ENCODE results near the gene HRC. TPM values are rescaled to one million over a fixed set of nuclear protein-coding genes. Genes with fewer than 3 reads are reported as not detected.

Gene HRC
- total and polyA plus RNA-seq, 2 donors (not counting 3 experiments of a cell fraction or from before 2014, with no cell fraction given), result not detected

DNA sequence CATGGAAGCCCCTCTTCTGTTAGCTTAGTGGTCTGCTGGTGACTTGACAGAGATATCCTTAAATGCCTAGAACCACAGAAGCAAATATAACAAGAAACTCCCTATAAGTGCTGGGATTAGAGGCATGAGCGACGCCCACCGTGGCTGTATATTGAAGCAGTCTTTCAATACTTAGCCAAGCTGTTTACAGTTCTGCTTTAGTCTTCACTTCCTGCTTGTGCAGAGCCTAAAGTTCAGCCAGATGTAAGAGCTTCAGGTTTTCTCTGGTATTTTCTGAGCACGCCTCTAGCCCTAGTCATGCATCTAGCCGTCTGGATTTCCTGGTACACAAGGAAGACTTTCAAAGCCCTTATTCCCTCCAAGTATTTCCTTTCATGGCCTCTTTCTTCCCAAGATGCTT lies 30.9 kb upstream of the HRC start:
- ChIA-PET POLR2A (no interaction called here), CTCF (interaction anchor here (0.9 to 6.9 kb wide), 4 partner anchors 12 to 88 kb away, joined by 3 to 71 read pairs (median 6); no protein-coding TSS in a partner anchor)
- no peak overlapping the region for H3K4me3 ChIP-seq (replicated peaks in 1 of 3; ENCODE audit: insufficient read depth in 1 of 3, low read depth in 1 of 3, low read length in 3 of 3)
- no peak for TF ChIP-seq EZH2 (IDR thresholded peaks at IDR 0.05; ENCODE audit: borderline replicate concordance, low read depth, low read length, severe bottlenecking)
- TF ChIP-seq, protein P1, sequence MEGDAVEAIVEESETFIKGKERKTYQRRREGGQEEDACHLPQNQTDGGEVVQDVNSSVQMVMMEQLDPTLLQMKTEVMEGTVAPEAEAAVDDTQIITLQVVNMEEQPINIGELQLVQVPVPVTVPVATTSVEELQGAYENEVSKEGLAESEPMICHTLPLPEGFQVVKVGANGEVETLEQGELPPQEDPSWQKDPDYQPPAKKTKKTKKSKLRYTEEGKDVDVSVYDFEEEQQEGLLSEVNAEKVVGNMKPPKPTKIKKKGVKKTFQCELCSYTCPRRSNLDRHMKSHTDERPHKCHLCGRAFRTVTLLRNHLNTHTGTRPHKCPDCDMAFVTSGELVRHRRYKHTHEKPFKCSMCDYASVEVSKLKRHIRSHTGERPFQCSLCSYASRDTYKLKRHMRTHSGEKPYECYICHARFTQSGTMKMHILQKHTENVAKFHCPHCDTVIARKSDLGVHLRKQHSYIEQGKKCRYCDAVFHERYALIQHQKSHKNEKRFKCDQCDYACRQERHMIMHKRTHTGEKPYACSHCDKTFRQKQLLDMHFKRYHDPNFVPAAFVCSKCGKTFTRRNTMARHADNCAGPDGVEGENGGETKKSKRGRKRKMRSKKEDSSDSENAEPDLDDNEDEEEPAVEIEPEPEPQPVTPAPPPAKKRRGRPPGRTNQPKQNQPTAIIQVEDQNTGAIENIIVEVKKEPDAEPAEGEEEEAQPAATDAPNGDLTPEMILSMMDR (IDR thresholded peaks at IDR 0.05; ENCODE audit: extremely low read depth in 1 of 2, insufficient read depth in 1 of 2, low read depth in 1 of 2, low read length in 2 of 2), result no peak
- no peak overlapping the region for H3K4me2 ChIP-seq (ENCODE audit: insufficient read depth, low read length)
- no peak overlapping the region for H3K9ac ChIP-seq (replicated peaks; ENCODE audit: extremely low read depth, insufficient read depth, low read length)
- dilution Hi-C loops (cut with MboI; ENCODE audit: extremely low pct_ligation_motif_present, low sequenced_read_pairs), result no loop called here
- no peaks in the 10 kb centered on the region for H3K9me1 ChIP-seq (replicated peaks; ENCODE audit: control insufficient read depth, extremely low read depth, insufficient read depth, low read length)
- DNase-seq (ENCODE audit: low read depth, low spot score) (no peak), FAIRE-seq (no peak)
- intact Hi-C loops (cut with micrococcal nuclease), result no loop called here
- H2AFZ ChIP-seq (ENCODE audit: low read depth, low read length), result no peak overlapping the region
- H3K27me3 ChIP-seq (ENCODE audit: control insufficient read depth in 2 of 2, insufficient read depth in 2 of 2, low read length in 2 of 2), result no peaks in the 10 kb centered on the region
- H3K79me2 ChIP-seq (ENCODE audit: control insufficient read depth, insufficient read depth, low read length), result no peaks in the 10 kb centered on the region
- peaks cover 0 to 4% of the 10 kb centered on the region in 2 experiments for H3K36me3 ChIP-seq (ENCODE audit: control insufficient read depth in 2 of 2, extremely low read depth in 1 of 2, insufficient read depth in 2 of 2, low read length in 2 of 2)
- no peak overlapping the region for H3K27ac ChIP-seq (ENCODE audit: insufficient read depth, low read depth, low read length)
- no TSS peak for BruUV-seq (replicated peaks)
- no peaks in the 10 kb centered on the region for H4K20me1 ChIP-seq (replicated peaks; ENCODE audit: control insufficient read depth, extremely low read depth, insufficient read depth, low read length)
- H3K9me3 ChIP-seq (replicated peaks; ENCODE audit: control insufficient read depth, insufficient read depth, low read length), result no peaks in the 10 kb centered on the region
- H3K4me1 ChIP-seq (ENCODE audit: control insufficient read depth, extremely low read depth, insufficient read depth, low read length), result peaks cover 9% of the 10 kb centered on the region

DNA sequence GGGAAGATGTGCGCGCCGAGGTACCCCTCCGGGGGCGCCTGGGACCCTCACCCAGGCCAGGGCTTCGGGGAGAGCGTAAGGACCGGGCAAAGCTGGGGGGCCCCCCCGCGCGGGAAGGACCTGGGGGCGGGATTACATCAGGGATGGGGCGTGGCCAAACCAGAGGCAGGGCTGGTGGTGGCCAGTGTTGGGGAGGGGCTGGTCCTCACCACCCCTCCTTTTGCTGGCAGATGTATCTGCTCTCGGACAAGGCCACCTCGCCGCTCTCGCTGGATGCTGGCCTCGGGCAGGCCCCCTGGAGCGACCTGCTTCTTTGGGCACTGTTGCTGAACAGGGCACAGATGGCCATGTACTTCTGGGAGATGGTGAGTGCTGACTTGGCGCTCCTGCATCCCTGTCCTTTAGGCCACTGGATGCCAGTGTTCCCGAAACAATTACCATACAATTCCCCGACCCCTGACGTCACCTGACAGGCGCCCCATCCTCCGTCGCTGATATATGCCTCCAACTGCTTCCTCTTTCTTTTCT lies 27.7 kb upstream of the HRC start:
- no TSS peak for BruUV-seq (replicated peaks)
- CTCF ChIA-PET, result no interaction called here
- no peak overlapping the region for H3K27ac ChIP-seq (ENCODE audit: insufficient read depth, low read depth, low read length)
- POLR2A ChIA-PET, result no interaction called here
- no peaks in the 10 kb centered on the region for H3K27me3 ChIP-seq (ENCODE audit: control insufficient read depth in 2 of 2, insufficient read depth in 2 of 2, low read length in 2 of 2)
- DNase-seq (ENCODE audit: low read depth, low spot score) (no peak), FAIRE-seq (no peak)
- H2AFZ ChIP-seq (ENCODE audit: low read depth, low read length), result no peak overlapping the region
- no peaks in the 10 kb centered on the region for H3K9me3 ChIP-seq (replicated peaks; ENCODE audit: control insufficient read depth, insufficient read depth, low read length)
- H3K9me1 ChIP-seq (replicated peaks; ENCODE audit: control insufficient read depth, extremely low read depth, insufficient read depth, low read length), result no peaks in the 10 kb centered on the region
- no peaks in the 10 kb centered on the region for H3K79me2 ChIP-seq (ENCODE audit: control insufficient read depth, insufficient read depth, low read length)
- H3K9ac ChIP-seq (replicated peaks; ENCODE audit: extremely low read depth, insufficient read depth, low read length), result no peak overlapping the region
- intact Hi-C loops (cut with micrococcal nuclease) (no loop called here), dilution Hi-C loops (cut with MboI; ENCODE audit: extremely low pct_ligation_motif_present, low sequenced_read_pairs) (no loop called here)
- H4K20me1 ChIP-seq (replicated peaks; ENCODE audit: control insufficient read depth, extremely low read depth, insufficient read depth, low read length), result no peaks in the 10 kb centered on the region
- H3K36me3 ChIP-seq (ENCODE audit: control insufficient read depth in 2 of 2, extremely low read depth in 1 of 2, insufficient read depth in 2 of 2, low read length in 2 of 2), result peaks cover 0 to 2% of the 10 kb centered on the region in 2 experiments
- H3K4me1 ChIP-seq (ENCODE audit: control insufficient read depth, extremely low read depth, insufficient read depth, low read length), result no peaks in the 10 kb centered on the region
- no peak for TF ChIP-seq GATA2 (IDR thresholded peaks at IDR 0.05; ENCODE audit: insufficient read depth, insufficient read length, low read depth, low read length)
- no peak for TF ChIP-seq POLR2AphosphoS5 (IDR thresholded peaks at IDR 0.05; ENCODE audit: insufficient read depth, low read depth, low read length)
- TF ChIP-seq, protein P2, sequence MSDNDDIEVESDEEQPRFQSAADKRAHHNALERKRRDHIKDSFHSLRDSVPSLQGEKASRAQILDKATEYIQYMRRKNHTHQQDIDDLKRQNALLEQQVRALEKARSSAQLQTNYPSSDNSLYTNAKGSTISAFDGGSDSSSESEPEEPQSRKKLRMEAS (IDR thresholded peaks at IDR 0.05; ENCODE audit: insufficient read depth, insufficient read length), result no peak
- TF ChIP-seq, protein P1 (IDR thresholded peaks at IDR 0.05; ENCODE audit: extremely low read depth in 1 of 2, insufficient read depth in 1 of 2, low read depth in 1 of 2, low read length in 2 of 2), result no peak
- TF ChIP-seq MYC (IDR thresholded peaks at IDR 0.05; ENCODE audit: low read depth, low read length), result no peak
- TF ChIP-seq FOS (IDR thresholded peaks at IDR 0.05; ENCODE audit: borderline replicate concordance, insufficient read depth, low read length), result no peak
- no peak for TF ChIP-seq JUN (IDR thresholded peaks at IDR 0.05; ENCODE audit: borderline replicate concordance, insufficient read depth, insufficient read length, low read depth)
- TF ChIP-seq POLR2A (IDR thresholded peaks at IDR 0.05; ENCODE audit: low read depth, low read length), result no peak
- no peak for TF ChIP-seq EZH2 (IDR thresholded peaks at IDR 0.05; ENCODE audit: borderline replicate concordance, low read depth, low read length, severe bottlenecking)
- no peak overlapping the region for H3K4me2 ChIP-seq (ENCODE audit: insufficient read depth, low read length)
- no peak overlapping the region for H3K4me3 ChIP-seq (replicated peaks in 1 of 3; ENCODE audit: insufficient read depth in 1 of 3, low read depth in 1 of 3, low read length in 3 of 3)

Data from endothelial cell of umbilical vein (primary cell).